Stimulated activated CD8-positive, alpha-beta memory T cell treated with anti-CD3 and anti-CD28 coated beads, Interleukin-4, amount 100 ng/mL, for 4 hours (primary cell): ENCODE measurements around the gene TMEM255B.
"Not testable (repeated sequence)": the region's sequence is repeated elsewhere in the genome, so short reads cannot be mapped to it uniquely, and the experiment has no call there.

Experiments
- DNase-seq, 2 donors: peaks; one replicate each; pipeline ENCODE4 v3.0.0-alpha.2; 2020; ENCODE audit warnings: low read depth in 2 of 2, low spot score in 1 of 2

The TMEM255B gene

DNA sequence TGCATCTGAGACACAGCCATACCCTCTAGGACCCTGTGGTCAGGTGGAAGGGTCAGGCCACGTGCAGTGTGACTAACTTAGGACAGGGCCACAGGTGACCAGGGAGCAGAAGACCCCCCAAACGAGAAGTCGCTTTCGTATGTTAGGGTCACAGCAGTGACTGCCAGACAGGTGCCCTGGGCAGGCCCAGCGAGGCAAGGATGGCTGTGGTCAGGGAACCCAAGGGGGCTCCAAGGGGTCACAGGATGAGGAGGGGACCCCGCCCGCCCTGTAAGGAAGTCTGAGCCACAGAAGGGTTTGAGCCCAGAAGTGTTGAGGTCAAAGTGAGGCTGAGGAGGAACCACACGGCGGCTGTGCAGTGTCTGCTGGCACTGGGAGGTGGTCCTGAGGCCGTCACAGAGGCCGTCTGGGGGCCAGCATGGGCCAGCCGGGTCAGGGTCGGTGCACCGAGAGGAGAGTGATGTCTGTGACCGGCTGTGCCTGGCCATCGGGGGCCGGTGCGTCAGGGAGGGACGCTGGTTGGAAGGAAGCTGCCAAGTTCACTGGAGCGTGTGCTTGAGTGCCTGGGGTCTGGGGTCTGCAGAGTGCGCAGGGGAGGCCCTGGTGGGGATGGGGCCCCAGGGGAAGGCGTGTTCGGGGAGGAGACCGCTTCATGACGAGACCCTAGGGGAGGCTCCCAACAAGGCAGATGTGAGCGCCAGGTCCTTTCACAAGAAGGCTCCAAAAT lies 24.8 kb upstream of the TMEM255B start:
- DNase-seq = no peak

DNA sequence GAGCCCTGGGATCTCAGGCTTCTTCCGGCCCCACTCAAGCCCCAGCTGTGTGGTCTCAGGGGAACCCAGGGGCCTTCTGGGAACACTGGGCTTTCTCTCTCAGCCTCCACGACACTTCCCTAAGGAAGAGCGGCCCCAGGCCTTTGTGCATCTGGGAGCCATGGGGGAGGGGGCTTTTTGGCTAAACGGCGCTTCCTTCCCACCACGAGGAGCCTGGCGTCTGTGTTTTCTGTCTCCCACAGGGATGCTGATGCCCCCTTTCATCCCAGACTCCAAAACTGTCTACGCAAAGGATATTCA lies 24.2 kb upstream of the TMEM255B start:
- DNase-seq = no peak

DNA sequence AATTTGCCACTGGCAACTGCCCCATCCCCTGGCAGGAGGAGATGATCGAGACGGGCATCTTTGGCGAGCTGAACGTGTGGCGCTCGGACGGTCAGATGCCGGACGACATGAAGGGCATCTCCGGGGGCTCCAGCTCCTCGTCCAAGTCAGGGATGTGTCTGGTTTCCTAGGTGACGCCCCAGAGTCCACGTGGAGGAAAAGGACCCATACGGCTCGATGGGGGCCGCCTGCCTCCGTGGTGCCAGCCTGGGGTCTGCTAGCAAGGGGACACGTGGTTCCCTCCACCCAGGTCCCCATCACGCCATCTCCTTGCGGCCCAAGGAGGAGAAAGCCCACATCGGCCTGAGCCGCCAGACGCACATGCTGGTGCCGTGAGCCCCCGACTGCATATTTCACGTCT lies 23.8 kb upstream of the TMEM255B start:
- no peak for DNase-seq

DNA sequence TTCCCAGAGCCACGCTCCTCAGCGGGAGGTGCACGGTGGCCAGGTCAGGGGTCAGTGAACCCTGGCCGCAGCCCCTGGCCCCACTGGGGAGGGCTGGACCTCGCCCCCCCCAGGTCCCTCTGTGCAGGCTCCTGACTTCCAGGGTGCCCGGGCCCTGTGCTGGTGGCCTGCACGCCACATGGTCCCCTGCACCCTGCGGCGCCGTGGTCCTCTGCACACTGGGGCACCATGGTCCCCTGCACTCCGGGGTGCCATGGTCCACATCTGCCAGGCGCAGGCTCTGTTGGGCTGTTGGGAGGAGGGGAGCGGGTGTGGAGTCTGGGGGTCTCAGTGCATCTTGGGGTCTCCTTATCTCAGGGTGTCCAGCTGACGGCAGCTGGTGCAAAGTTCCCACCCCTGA lies 23.3 kb upstream of the TMEM255B start:
- no peak for DNase-seq

DNA sequence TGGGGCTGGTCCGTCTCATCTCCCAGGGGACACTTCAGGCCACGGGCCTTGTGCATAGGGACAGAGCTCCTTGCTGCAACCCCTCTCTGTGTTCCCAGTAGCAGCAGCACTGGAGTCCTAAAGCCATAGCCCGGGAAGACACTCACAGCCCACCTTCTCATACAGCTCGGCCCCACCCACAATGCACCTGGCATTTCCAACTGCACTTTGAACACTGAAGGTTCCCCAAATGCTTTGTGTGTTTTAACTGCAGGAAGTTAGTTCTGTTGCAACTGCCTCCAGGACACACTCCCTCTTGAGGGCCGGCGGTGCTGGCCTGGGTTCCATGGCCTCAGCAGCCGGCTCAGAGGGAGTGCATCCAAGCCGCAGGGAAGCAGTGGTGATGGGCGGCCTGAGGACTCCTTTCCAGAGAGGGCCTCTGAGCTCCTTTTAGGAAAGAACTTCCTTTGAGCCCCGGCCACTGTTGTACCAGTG lies 22.7 kb upstream of the TMEM255B start:
- no peak for DNase-seq

DNA sequence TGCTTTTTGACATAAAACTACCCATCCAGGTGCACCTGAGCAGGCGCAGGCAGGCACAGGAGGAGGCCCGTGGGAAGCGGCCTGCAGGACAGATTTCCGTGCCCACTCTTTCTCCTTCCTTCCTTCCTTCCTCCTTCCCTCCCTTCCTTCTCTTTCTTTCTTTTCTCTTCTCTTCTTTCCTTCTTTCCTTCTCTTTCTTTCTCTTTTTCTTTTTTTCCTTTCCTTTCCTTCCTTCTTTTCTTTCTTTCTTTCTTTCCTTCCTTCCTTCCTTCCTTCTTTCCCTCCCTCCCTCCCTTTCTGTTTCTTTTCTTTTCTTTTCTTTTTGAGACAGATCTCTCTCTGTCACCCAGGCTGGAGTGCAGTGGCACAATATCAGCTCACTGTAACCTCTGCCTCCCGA lies 21.2 kb upstream of the TMEM255B start:
- DNase-seq = no peak

DNA sequence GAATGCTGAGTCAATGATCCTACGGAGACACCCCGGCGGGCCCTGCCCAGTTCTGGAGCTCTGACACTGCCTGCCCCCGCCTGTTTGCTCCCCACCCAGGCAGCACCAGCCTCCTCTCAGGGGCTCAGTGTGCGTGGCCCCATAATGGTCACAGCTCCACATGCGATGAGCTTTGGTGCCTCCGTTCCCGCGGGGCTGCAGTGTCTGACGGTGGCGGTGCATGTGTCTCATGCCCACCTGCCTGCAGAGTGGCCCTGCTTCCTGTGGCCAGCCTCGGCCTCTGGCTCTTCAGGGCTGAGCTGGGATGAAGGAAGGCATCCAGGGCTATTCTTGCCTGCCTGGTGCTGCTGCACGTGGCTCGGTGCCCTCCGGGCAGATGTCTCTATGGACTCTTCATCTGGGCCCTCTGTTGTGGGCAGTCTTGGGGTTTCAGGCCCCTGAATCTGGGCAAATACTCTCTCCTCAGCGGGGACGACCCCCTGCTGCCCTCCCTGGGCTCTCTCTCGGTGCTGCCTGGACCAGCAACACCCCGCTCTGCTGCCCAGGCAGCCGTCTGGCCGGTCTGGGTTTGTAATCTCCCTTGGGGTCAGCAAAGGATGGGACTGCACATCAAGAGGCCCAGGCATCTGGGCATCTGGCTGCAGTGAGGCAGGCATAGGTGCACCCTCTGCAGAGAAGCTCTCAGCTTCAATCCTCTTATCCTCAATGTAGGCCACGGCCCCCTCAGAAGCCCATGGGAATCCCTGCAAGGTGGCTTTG lies 19.3 kb upstream of the TMEM255B start:
- no peak for DNase-seq

DNA sequence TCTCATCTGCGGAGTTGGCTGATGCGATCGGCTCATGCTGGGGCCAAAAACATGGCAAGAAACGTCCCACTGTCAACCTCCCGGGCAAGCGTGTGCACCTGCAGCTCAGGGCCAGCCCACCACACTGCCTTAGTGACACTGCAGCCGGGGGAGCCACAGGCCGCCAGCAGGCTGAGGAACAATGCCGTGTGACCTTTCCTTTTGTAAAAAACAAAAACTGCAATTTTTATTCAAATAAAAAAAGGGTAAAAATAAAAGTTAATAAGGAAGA lies 18.8 kb upstream of the TMEM255B start:
- no peak for DNase-seq

DNA sequence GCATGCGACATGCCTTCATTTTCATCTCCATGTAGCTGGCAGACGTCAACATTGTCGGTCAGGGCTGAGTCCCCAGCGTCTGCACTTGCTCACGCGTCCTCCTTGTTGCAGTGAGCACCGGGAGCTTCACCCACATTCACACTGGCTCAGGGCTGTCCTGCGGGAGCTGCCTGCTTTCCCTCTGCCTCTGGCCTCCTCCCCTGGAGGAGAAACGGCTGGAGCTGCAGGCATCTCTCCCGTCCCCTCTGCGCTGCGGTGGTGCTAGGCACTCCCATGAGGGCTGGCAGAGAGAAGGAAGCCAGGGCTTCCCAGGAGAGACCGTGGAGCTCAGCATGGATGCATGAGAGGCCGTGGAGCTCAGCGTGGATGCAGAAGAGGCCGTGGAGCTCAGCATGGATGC lies 18.4 kb upstream of the TMEM255B start:
- DNase-seq = no peak

DNA sequence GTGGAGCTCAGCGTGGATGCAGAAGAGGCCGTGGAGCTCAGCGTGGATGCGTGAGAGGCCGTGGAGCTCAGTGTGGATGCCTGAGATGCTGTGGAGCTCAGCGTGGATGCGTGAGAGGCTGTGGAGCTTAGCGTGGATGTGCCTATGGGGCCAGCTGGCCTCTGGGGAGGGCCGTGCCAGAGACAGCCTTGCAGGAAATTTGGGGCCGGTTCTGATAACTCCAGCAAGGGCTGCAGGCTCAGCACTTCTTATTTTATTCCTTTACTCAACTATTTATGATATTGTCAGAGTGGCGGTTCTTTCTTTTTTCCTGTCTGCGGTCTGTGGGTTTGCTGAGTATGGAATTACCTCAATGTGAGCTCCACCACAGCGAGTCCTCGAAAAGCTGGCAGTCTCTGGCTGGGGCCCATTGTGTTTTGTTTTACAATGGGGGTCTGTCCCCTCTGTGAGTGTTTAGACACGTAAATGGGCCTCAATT lies 17.8 kb upstream of the TMEM255B start:
- DNase-seq = no peak

DNA sequence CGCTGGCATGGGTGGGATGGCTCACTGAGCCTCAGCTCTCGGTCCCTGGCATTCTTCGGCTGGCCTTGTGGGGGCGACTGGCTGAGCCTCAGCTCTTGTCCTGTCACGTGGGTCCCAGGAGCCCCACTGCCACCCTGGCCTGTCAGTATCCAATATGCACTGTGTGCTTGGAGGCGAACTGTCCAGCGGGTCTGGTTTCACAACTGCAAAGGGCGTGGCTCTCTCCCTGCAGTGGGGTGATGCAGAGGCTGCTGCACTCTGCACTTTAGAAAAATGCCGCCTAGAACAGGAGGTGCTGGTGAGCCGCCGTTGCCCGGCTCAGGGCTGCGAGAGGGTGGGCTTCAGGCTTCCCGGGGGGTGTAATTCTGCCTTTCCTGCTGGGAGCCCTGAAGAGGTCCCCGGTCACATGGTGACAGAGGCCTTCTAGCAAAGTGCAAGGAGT lies 17.0 kb upstream of the TMEM255B start:
- DNase-seq = no peak

DNA sequence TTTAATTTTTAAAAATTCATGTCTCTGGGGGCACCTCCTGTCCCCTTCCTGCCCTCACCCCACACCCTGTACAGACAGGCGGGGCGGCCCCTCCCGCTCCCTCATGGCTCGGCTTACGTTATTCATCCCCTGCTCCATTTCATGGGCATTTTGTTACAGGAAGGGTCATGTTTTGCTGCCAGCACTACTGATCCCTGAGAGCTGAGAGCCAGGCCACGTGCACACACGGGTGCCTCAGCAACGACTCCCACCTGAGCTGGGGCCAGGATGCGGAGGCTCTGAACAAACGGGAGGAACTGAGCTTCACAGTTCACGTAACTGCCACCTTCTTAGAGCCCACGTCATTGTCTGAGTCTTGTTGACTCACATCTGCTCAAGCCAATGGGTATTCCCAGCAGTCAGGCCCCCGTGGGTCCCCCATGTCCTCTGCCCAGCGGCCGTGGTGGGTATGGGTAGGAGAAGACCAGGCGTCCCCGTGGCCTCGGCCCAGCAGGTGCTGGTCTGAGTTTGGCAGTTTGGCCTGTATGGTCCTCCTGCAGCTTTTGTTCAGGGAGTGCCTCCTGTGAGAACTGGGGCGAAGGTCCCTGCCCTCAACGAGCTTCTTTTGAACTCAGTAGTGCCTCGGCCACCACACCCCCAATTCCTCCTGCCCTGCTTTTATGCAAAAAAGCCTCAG lies 16.4 kb upstream of the TMEM255B start:
- DNase-seq = no peak

DNA sequence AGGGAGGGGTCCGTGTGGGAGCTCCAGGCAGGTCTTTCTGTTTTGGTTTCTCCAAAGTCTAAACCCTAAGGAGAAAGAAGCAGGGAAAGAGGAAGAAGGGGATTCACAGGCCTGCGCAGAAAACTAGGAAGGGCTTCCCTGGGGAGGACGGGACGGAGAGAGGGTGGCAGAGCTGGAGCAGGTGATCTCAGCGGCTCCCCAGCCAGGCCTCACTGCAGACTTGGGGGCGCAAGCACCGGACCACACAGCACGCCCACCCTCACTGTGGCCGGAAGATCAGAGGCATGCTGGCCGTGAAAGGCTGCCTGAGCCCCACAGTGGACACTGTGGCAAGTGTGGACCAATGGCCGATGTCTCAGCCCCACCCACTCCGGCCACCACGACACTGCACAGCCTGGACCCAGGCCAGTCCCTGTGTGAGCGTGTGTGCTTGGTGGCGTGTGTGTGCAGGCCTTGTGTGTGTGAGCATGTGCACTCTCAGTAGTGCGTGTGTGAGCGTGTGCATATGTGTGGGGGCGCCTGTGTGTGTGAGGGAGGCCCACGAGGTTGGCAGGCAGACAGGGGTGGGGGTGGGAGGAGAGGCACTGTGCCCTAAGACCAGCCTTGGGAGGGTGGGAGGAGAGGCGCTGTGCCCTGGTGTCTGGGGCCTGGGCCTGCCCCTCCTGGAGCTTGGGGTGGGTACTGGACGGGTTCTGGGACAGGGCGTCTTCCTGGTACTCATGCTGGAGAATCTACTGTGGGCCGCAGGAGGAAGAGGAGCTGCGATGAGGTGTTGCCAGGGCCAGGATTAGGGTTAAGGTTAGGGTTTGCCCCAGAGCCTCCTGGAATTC lies 15.4 kb upstream of the TMEM255B start:
- DNase-seq = no peak

DNA sequence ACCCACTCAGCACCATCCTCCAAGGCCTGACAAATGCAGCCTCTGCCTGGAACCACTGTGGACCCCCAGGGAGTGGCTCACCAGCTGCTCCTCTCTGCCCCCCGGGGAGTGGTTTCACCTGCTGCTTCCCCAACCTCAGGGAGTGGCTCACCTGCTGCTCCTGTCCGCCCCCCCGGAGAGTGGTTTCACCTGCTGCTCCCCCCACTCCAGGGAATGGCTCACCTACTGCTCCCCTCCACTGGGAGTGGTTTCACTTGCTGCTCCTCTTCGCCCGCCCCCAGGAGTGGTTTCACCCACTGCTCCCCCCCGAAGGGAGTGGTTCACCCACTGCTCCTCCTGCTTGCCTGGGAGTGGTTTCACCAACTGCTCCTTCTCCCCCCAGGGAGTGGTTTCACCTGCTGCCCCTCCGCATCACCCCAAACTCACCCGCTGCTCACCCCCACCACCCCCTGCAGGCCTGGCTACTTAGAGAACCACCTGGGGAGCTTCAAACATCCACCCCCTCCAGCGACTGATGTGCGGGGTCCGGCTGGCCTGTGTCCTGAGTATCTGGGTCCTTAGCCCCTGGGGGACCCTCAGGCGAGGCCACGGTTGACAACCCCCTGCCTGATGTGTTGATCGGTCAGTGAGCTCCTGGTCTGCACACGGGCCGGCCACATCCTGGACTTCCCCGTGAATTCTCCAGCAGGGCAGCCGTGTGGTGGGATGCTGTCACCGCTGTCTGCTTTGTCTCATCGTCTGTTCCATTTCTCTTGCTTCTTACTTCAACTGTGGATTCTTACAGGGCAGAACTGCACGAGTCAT lies 14.6 kb upstream of the TMEM255B start:
- DNase-seq = no peak

DNA sequence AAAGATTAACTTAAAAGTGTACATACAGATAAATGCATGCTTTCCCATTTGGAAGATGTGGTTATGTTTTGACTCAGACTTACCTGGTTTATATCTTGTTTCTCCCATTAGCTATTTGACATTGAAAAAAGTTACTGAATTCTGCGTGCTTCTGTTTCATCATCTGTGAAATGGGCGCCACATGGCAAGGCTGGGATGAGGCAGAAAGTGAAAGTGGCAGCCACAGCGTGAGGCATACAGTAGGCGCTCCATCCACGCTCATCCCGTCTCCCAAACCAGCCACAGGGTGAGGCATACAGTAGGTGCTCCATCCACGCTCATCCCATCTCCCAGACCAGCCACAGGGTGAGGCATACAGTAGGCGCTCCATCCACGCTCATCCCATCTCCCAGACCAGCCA lies 14.0 kb upstream of the TMEM255B start:
- no peak for DNase-seq

DNA sequence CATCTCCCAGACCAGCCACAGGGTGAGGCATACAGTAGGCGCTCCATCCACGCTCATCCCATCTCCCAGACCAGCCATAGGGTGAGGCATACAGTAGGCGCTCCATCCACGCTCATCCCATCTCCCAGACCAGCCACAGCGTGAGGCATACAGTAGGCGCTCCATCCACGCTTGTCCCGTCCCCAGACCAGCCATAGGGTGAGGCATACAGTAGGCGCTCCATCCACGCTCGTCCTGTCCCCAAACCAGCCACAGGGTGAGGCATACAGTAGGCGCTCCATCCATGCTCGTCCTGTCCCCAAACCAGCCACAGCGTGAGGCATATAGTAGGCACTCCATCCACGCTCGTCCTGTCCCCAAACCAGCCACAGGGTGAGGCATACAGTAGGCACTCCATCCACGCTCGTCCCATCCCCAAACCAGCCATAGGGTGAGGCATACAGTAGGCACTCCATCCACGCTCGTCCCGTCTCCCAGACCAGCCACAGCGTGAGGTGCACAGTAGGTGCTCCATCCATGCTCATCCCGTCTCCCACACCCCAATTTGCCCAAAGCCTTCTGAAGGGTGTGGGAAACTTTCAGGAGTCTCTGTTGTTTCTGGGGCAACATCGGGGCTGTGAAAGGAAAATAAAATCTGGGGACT lies 13.4 kb upstream of the TMEM255B start:
- DNase-seq = not testable (repeated sequence)

DNA sequence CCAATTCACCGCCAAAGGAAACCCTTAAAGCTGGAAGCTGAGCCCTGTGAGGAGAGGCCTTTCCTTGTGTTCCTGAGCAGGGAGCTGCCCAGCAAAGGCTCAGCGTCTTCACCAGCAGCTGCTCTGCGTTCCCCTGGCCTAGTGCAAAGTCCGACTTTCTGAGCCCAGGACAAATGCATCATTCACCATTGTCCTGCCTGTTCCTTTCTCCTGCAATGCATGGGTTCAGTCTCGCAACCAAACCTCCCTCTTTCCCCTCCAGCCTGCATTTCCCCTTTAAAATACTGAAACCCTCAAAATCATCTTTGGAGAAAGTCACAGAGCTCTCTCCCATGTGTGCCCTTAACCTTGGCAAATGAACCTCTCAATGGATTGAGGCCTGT lies 12.9 kb upstream of the TMEM255B start:
- DNase-seq = no peak

DNA sequence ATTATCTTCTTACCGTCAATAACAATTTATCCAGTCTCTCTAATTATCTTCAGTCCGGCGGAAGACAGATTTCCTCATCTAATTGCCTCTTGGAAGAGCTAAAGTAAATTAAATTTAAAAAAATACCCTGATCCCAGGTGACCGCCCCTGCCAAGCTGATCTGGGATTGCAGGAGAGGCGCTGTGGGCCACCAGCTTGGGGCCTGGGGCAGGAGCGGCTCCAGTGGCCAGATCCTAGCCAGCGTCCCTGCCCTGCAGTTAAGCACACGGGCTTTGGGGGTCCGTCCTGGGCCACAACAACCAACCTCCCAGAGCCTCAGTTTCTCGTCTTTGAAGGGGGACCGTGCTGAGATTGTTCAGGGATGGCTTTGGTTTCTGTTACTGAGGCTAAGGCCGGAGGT lies 12.4 kb upstream of the TMEM255B start:
- DNase-seq = no peak

DNA sequence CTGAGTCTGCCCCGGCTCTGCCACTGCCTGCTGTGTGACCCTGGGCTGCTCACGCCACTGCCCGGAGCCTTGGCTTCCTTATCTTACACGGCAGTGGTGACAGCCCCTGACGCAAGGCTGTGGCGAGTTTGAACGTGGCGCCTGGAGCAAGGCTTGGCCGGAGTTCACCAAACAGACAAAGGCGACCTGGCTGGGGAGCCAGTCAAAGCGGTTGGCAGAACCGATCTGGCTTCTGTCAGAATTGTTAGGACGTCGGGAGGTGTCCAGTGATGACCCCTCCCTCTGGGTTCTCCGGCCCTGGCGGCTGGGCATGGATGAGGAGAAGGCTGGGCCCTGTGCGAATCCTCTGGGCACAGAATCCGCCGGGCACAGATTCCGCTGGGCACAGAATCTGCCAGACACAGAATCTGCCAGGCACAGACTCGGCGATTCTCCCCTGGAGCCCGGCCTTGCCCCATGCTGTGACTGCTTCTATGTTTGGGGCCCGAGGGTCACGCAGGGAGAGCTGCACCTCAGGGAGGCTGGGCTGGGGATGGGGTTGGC lies 11.7 kb upstream of the TMEM255B start:
- DNase-seq = no peak
